Choroid plexus epithelial cell (primary cell): ENCODE measurements around the gene NGEF.
A peak's percentile ranks its signal among the peaks of the same experiment; 100 is the strongest.
"Not testable (repeated sequence)": the region's sequence is repeated elsewhere in the genome, so short reads cannot be mapped to it uniquely, and the experiment has no call there.

Experiments used
- DNase-seq: peaks from one replicate; pipeline ENCODE4 v3.0.0-alpha.2; 2010; ENCODE audit warnings: low read depth
- H3K4me3 ChIP-seq: 2 replicates; pipeline ENCODE4 v1.5.1; 2011; ENCODE audit warnings: low read depth, mild to moderate bottlenecking, control low read depth, low read length, moderate library complexity
- CTCF ChIP-seq: conservative IDR thresholded peaks from 2 replicates; pipeline ENCODE4 v1.5.1; 2011; ENCODE audit warnings: low read depth, mild to moderate bottlenecking, control low read depth, inconsistent platforms, low read length, moderate library complexity

NGEF gene

GRCh38 chr2:232854082-232854481, 159.0 kb downstream of the NGEF start:
- H3K4me3 ChIP-seq = no peak overlapping the region
- peak; percentile 86 for DNase-seq
- TF ChIP-seq CTCF = no peak

GRCh38 chr2:232852676-232853075, 160.4 kb downstream of the NGEF start:
- no peak for TF ChIP-seq CTCF
- DNase-seq = no peak
- no peak overlapping the region for H3K4me3 ChIP-seq

GRCh38 chr2:232852081-232852480, 161.0 kb downstream of the NGEF start:
- H3K4me3 ChIP-seq, DNase-seq: not testable (repeated sequence)

GRCh38 chr2:232850039-232850438, 163.0 kb downstream of the NGEF start:
- DNase-seq = peak; percentile 38
- no peak for TF ChIP-seq CTCF
- H3K4me3 ChIP-seq = no peak overlapping the region

- no peak for TF ChIP-seq CTCF
- DNase-seq = no peak
- H3K4me3 ChIP-seq = no peak overlapping the region
Observed at GRCh38 chr2:232846055-232846454, 167.0 kb downstream of the NGEF start.

GRCh38 chr2:232843834-232844233, 169.2 kb downstream of the NGEF start:
- peak; percentile 50 for TF ChIP-seq CTCF
- no peak overlapping the region for H3K4me3 ChIP-seq
- peak; percentile 30 for DNase-seq

GRCh38 chr2:232842689-232843088, 170.4 kb downstream of the NGEF start:
- no peak overlapping the region for H3K4me3 ChIP-seq
- peak; percentile 52 for DNase-seq
- no peak for TF ChIP-seq CTCF

GRCh38 chr2:232839411-232840079, 173.5 kb downstream of the NGEF start:
- DNase-seq = no peak
- TF ChIP-seq CTCF = no peak

More at GRCh38 chr2:232839411-232840079, 173.5 kb downstream of the NGEF start:
- H3K4me3 ChIP-seq = no peak overlapping the region
